GM20000 (cell line): ENCODE results near the gene ADCK2.
"Not testable (repeated sequence)": the region's sequence is repeated elsewhere in the genome, so short reads cannot be mapped to it uniquely, and the experiment has no call there.

ENCODE experiments used
- DNase-seq: peaks from one replicate; pipeline ENCODE4 v3.0.0; 2012; ENCODE audit warnings: low spot score
- CTCF ChIP-seq: IDR thresholded peaks from 2 replicates; pipeline ENCODE4 v1.5.1; 2012; ENCODE audit warnings: mild to moderate bottlenecking, control low read depth; ENCODE audit errors: extremely low read depth, missing control alignments

The ADCK2 gene

DNA sequence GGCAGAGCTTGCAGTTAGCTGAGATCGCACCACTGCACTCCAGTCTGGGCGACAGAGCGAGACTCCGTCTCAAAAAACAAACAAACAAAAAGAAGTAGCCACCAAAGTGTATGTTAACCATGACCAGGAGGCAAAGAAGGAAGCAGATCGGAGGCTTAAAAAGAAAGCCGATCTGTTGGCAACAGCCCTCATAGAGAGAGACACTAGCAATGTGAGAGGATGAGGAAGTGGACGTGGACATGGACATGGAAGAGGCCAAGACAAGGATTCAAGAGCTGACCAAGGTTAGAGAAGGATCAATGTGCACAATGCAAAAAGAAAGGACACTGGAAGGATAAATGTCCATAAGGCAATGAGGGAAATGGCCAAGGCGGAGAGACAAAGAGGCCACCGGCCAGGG lies 14.9 kb upstream of the ADCK2 start:
- no peak for DNase-seq
- TF ChIP-seq CTCF: no peak

GRCh38 chr7:140659856-140660255 lies 12.9 kb upstream of the ADCK2 start:
- no peak for TF ChIP-seq CTCF

DNA sequence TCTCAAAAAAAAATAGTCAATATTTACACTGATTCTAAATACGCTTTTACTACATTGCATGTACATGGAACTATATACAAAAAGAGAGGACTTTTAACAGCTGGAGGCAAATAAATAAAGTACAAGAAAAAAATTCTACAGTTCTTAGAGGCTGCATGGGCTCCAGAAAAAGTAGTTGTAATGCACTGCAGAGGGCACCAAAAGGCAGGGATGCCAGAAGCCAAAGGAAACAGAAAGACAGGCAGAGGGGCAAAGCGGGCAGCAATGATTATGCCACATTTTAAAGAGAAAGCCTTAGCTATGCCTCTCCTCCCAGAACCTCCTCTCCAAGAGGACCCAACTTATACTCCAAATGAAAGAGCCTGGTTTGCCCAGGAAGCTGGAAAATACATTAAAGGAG lies 11.6 kb upstream of the ADCK2 start:
- no peak for DNase-seq
- no peak for TF ChIP-seq CTCF

More at GRCh38 chr7:140659856-140660255, 12.9 kb upstream of the ADCK2 start:
- no peak for DNase-seq

DNA sequence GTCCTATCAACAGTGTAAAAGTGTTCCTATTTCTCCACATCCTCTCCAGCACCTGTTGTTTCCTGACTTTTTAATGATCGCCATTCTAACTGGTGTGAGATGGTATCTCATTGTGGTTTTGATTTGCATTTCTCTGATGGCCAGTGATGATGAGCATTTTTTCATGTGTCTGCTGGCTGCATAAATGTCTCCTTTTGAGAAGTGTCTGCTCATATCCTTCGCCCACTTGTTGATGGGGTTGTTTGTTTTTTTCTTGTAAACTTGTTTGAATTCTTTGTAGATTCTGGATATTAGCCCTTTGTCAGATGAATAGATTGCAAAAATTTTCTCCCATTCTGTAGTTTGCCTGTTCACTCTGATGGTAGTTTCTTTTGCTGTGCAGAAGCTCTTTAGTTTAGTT lies 9.8 kb upstream of the ADCK2 start:
- DNase-seq: not testable (repeated sequence)

DNA sequence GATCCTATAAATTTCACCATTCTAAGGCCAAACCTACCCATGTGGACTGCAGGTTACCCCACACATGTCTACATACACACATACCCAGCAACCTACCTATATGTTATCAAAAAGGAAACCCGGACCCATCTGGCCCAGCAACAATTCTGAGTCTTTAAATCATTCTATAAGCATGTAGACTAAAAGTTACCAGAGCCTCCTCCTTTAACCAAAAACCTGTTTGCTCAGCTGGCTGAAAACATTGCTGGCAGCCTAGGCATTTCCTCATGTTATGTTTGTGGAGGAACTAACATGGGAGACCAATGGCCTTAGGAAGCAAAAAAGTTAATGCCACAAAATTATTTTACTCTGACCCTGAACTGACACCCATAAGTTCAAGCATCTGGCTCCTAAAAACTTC lies 5.3 kb upstream of the ADCK2 start:
- no peak for TF ChIP-seq CTCF
- DNase-seq: no peak

DNA sequence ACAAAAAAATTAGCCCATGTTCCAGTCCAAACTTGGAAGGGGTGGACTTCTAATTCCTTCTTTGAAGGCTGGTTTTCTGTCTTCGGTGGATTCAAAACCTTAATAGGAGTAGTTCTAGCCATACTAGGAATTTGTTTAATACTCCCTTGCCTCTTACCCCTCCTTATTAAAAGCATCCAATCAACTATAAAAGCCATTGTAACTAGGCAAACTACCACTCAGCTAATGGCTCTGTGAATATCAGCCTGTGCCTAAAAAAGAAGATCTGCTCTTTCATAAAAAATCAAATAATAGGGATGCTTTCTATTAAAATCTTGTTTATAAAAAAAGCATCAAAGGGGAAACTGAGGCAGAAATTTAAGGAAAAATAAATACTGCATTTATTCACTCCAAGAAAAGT lies 4.1 kb upstream of the ADCK2 start:
- no peak for DNase-seq
- TF ChIP-seq CTCF: no peak

DNA sequence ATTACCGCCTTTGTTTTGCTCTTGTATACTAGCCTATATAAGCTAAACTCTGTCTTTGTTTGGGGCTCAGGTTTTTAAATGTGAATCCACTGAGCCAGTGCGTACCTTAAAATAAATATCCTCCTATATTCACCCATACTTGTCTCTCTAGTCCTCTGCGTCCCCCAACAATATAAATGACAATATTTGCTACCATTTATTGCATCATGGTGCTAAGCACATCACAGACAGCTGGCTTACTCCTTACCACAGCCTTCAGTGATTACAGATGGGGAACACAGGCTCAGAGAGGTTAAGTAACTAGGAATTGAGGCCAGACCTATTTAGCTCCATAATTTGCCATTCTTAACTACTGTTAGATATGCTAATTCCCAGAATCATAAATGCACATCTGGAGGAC lies 3.4 kb upstream of the ADCK2 start:
- no peak for TF ChIP-seq CTCF
- DNase-seq: no peak

DNA sequence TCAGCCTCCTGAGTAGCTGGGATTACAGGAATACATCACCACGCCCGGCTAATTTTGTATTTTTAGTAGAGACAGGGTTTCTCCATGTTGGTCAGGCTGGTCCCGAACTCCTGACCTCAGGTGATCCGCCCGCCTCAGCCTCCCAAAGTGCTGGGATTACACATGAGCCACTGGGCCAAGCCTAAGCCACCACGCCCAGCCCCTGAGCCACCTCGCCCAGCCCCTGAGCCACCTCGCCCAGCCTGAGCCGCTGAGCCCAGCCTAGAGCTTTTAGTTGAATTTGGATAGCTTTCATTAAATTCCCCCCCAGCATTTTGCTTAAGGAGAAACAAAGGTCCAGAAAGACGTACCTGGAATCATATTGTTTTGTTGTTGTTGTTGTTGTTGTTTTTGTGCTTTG lies 2.9 kb upstream of the ADCK2 start:
- DNase-seq: not testable (repeated sequence)
